ENCODE results near the gene KLF4.

DNA sequence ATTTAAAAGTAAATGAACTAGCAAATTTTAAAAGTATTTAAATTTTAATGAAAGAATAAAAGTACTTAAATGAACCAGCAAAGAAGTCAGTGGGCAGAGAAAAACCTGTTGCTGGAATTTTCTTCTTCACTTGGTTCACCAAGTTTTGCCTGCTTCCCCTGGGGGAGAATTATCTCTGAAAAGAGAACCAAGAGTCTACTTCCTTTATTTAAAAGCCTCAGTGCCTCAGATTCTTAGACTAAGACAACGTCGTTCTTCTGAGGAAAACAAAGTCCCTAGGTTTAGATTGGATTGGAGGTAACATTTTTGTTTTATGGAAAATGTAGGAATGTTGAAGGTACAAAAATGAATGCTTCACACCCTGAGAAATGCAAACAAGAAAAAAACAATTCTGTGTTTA, 7.4 kb upstream of the KLF4 start:
- TF ChIP-seq, protein P1, sequence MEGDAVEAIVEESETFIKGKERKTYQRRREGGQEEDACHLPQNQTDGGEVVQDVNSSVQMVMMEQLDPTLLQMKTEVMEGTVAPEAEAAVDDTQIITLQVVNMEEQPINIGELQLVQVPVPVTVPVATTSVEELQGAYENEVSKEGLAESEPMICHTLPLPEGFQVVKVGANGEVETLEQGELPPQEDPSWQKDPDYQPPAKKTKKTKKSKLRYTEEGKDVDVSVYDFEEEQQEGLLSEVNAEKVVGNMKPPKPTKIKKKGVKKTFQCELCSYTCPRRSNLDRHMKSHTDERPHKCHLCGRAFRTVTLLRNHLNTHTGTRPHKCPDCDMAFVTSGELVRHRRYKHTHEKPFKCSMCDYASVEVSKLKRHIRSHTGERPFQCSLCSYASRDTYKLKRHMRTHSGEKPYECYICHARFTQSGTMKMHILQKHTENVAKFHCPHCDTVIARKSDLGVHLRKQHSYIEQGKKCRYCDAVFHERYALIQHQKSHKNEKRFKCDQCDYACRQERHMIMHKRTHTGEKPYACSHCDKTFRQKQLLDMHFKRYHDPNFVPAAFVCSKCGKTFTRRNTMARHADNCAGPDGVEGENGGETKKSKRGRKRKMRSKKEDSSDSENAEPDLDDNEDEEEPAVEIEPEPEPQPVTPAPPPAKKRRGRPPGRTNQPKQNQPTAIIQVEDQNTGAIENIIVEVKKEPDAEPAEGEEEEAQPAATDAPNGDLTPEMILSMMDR (conservative IDR thresholded peaks at IDR 0.05 in 1 of 2, IDR thresholded peaks at IDR 0.05 in 1 of 2; ENCODE audit: extremely low read depth in 1 of 2, insufficient read depth in 1 of 2, low read depth in 1 of 2, low read length in 2 of 2): no peak
- TF ChIP-seq EZH2 (IDR thresholded peaks at IDR 0.05; ENCODE audit: borderline replicate concordance, low read length): no peak
